Lung (tissue), 12 donors: ENCODE data around the gene NKAIN2. TPM values are rescaled to one million over a fixed set of nuclear protein-coding genes. Genes with fewer than 3 reads are reported as not detected.

Source experiments
- ATAC-seq: fragments of 200-7000 bp; cut with Tn5 transposase; one replicate; pipeline ENCODE4 v1.9.1; 2020; ENCODE audit warnings: moderate number of reproducible peaks; ENCODE audit not compliant: insufficient read depth, low FRiP score
- DNase-seq, 3 donors: peaks; one replicate each; pipeline ENCODE4 v3.0.0-alpha.2; 2013 to 2017
- H3K27ac ChIP-seq, 2 donors: one replicate each; pipeline ENCODE4 v1.5.1; 2013; ENCODE audit warnings: mild to moderate bottlenecking in 2 of 2, moderate library complexity in 2 of 2, control low read depth in 1 of 2, inconsistent platforms in 1 of 2, low read depth in 1 of 2, low read length in 1 of 2
- H3K27me3 ChIP-seq, 3 donors: one replicate each; pipeline ENCODE4 v1.5.1; 2013; ENCODE audit warnings: low read length in 2 of 3; ENCODE audit not compliant: control insufficient read depth in 3 of 3, insufficient read depth in 3 of 3
- H3K36me3 ChIP-seq, 4 donors: one replicate each; pipeline ENCODE4 v1.5.1; 2013; ENCODE audit warnings: low read length in 4 of 4, mild to moderate bottlenecking in 1 of 4, moderate library complexity in 1 of 4; ENCODE audit not compliant: control insufficient read depth in 4 of 4, insufficient read depth in 4 of 4
- H3K4me1 ChIP-seq, 5 donors: one replicate each; pipeline ENCODE4 v1.5.1; 2013; ENCODE audit warnings: low read length in 5 of 5, mild to moderate bottlenecking in 2 of 5, moderate library complexity in 1 of 5; ENCODE audit not compliant: control insufficient read depth in 5 of 5, insufficient read depth in 5 of 5
- H3K4me3 ChIP-seq: one replicate; pipeline ENCODE4 v1.5.1; 2013; ENCODE audit warnings: mild to moderate bottlenecking, control low read depth, moderate library complexity
- H3K9ac ChIP-seq, 2 donors: one replicate each; pipeline ENCODE4 v1.5.1; 2013; ENCODE audit warnings: low read length in 2 of 2, control low read depth in 1 of 2; ENCODE audit not compliant: insufficient read depth in 1 of 2
- H3K9me3 ChIP-seq, 4 donors: one replicate each; pipeline ENCODE4 v1.5.1; 2013; ENCODE audit warnings: low read length in 3 of 4, mild to moderate bottlenecking in 1 of 4, moderate library complexity in 1 of 4; ENCODE audit not compliant: control insufficient read depth in 4 of 4, insufficient read depth in 3 of 4
- CTCF ChIP-seq: IDR thresholded peaks from 2 replicates; pipeline ENCODE4 v1.5.1; 2012; ENCODE audit warnings: mild to moderate bottlenecking; ENCODE audit errors: control extremely low read depth, extremely low read depth
- WGBS, 2 donors: extraction: QIAGEN DNeasy Blood & Tissue Kit; methylation state at CpG; one replicate each; pipeline ENCODE4 v1.1.7; 2013; 5-methylcytosine and 5-hydroxymethylcytosine counted together
- polyA plus RNA-seq, 2 donors: library from polyadenylated mRNA; stranded (reverse); fragments of 200-250 nt; gene quantifications; one replicate each; pipeline ENCODE4 v1.2.1, GENCODE V29; 2013
- total RNA-seq, 2 donors: library from RNA; depleted of rRNA in 1 of 2; stranded (reverse); fragments of >200 nt in 1 of 2; gene quantifications; one replicate each; pipeline ENCODE4 v1.2.1, GENCODE V29; 2014 to 2021
- donor health status: control.
- donor health status: control.
- donor health status: Bipolar disorder and iron deficiency.
- donor health status: healthy.
- donor health status: DM: yes; HTN: yes; CAD: no.

Gene NKAIN2
- total and polyA plus RNA-seq, 4 donors, result 0.01 to 4.4 TPM; not detected in 2

GRCh38 chr6:123990376-123990775 lies 186.7 kb downstream of the NKAIN2 start:
- Histone ChIP-seq H3K9ac (no peak overlapping the region), H3K36me3 (no peaks in the 10 kb centered on the region), H3K27me3 (no peaks in the 10 kb centered on the region), H3K4me3 (no peak overlapping the region), H3K27ac (no peak overlapping the region), H3K4me1 (peaks cover 0 to 2% (median 0%) of the 10 kb centered on the region in 5 donors), H3K9me3 (no peaks in the 10 kb centered on the region)
- no peak for TF ChIP-seq CTCF
- 19 to 55% methylated on average over 2 of the region's 2 CpGs for WGBS, 2 donors
- DNase-seq, result no peak
- ATAC-seq, result no peak

DNA sequence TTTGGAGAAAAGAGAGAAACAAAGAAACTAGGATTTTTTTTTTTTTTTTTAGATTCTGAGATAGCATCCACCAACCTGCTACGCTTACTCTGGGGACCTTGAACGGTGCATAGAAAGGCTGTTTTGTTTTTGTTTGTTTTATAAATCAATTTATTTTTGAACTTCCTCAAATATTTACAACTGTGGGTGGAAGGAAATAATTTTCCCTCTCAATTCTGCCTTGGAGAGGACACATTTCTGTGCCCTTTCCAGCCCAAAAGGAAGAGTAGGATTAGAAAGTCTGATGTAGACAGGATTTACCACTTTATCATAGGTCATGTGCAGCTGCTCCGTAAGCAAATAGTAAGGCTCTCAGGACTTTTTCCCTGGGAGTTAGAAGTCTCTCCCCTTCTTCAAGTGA lies 190.5 kb downstream of the NKAIN2 start:
- Histone ChIP-seq H3K36me3 (no peaks in the 10 kb centered on the region), H3K27ac (no peak overlapping the region), H3K9me3 (no peaks in the 10 kb centered on the region), H3K4me1 (peaks cover 0 to 2% (median 0%) of the 10 kb centered on the region in 5 donors), H3K9ac (no peak overlapping the region), H3K4me3 (no peak overlapping the region), H3K27me3 (no peaks in the 10 kb centered on the region)
- 76 to 77% methylated on average over 3 of the region's 3 CpGs for WGBS, 2 donors
- TF ChIP-seq CTCF, result no peak
- ATAC-seq (no peak), DNase-seq (no peak)

GRCh38 chr6:123994891-123995635 lies 191.4 kb downstream of the NKAIN2 start:
- Histone ChIP-seq H3K9me3 (no peaks in the 10 kb centered on the region), H3K27me3 (no peaks in the 10 kb centered on the region), H3K4me3 (no peak overlapping the region), H3K4me1 (peaks cover 0 to 2% (median 0%) of the 10 kb centered on the region in 5 donors), H3K36me3 (no peaks in the 10 kb centered on the region), H3K27ac (no peak overlapping the region), H3K9ac (no peak overlapping the region)
- no peak for ATAC-seq
- no peak for TF ChIP-seq CTCF
- no peak for DNase-seq
- 72 to 82% methylated on average over 4 of the region's 4 CpGs for WGBS, 2 donors
